IgD-negative memory B cell (primary cell): ENCODE results near the gene SULT1B1. TPM values are rescaled to one million over a fixed set of nuclear protein-coding genes. Genes with fewer than 3 reads are reported as not detected.

Experiments used
- H3K27ac Mint-ChIP-seq, 3 donors: one replicate each; pipeline ENCODE4 v1.8.0; 2020 to 2022; ENCODE audit warnings: mild to moderate bottlenecking in 3 of 3, mixed read lengths in 3 of 3, moderate library complexity in 1 of 3
- H3K27me3 Mint-ChIP-seq: one replicate; pipeline ENCODE4 v1.8.0; 2021; ENCODE audit warnings: mixed read lengths
- H3K36me3 Mint-ChIP-seq: one replicate; pipeline ENCODE4 v1.8.0; 2020; ENCODE audit warnings: mild to moderate bottlenecking, mixed read lengths
- H3K4me1 Mint-ChIP-seq, 3 donors: one replicate each; pipeline ENCODE4 v1.8.0; 2020 to 2022; ENCODE audit warnings: mixed read lengths in 3 of 3, mild to moderate bottlenecking in 1 of 3
- H3K4me3 Mint-ChIP-seq, 4 donors: one replicate each; pipeline ENCODE4 v1.8.0; 2020 to 2022; ENCODE audit warnings: mild to moderate bottlenecking in 4 of 4, mixed read lengths in 4 of 4, moderate library complexity in 3 of 4
- H3K9me3 Mint-ChIP-seq, 3 donors: one replicate each; pipeline ENCODE4 v1.8.0; 2020 to 2021; ENCODE audit warnings: mixed read lengths in 3 of 3, mild to moderate bottlenecking in 1 of 3
- polyA plus RNA-seq: library from polyadenylated mRNA; unstranded; fragments of 300-500 nt; fragmentation: Illumina TruSeq; gene quantifications from one replicate; pipeline ENCODE4 v1.2.3, GENCODE V29; 2021

SULT1B1 gene
- polyA plus RNA-seq, 1 donor from 2014 or later, result 0.31 TPM

GRCh38 chr4:69764311-69764710 lies 3.9 kb upstream of the SULT1B1 start:
- no peaks in the 10 kb centered on the region for H3K4me1 Mint-ChIP-seq
- H3K27ac Mint-ChIP-seq, result no peak overlapping the region
- no peaks in the 10 kb centered on the region for H3K36me3 Mint-ChIP-seq

GRCh38 chr4:69763233-69763632 lies 2.8 kb upstream of the SULT1B1 start:
- Mint-ChIP-seq H3K27ac (no peak overlapping the region), H3K27me3 (peaks cover 2% of the 10 kb centered on the region), H3K4me3 (no peak overlapping the region), H3K36me3 (no peaks in the 10 kb centered on the region), H3K4me1 (no peaks in the 10 kb centered on the region), H3K9me3 (no peaks in the 10 kb centered on the region)

More at GRCh38 chr4:69764311-69764710, 3.9 kb upstream of the SULT1B1 start:
- H3K9me3 Mint-ChIP-seq, result no peaks in the 10 kb centered on the region
- no peak overlapping the region for H3K4me3 Mint-ChIP-seq
- H3K27me3 Mint-ChIP-seq, result peaks cover 2% of the 10 kb centered on the region

GRCh38 chr4:69759189-69759604 lies 1.2 kb downstream of the SULT1B1 start:
- no peaks in the 10 kb centered on the region for H3K4me1 Mint-ChIP-seq
- no peaks in the 10 kb centered on the region for H3K27me3 Mint-ChIP-seq

GRCh38 chr4:69757464-69757863 lies 3.0 kb downstream of the SULT1B1 start:
- Mint-ChIP-seq H3K27ac (no peak overlapping the region), H3K36me3 (peaks cover 2% of the 10 kb centered on the region), H3K4me3 (no peak overlapping the region), H3K4me1 (no peaks in the 10 kb centered on the region), H3K27me3 (no peaks in the 10 kb centered on the region), H3K9me3 (no peaks in the 10 kb centered on the region)

More at GRCh38 chr4:69759189-69759604, 1.2 kb downstream of the SULT1B1 start:
- Mint-ChIP-seq H3K27ac (no peak overlapping the region), H3K36me3 (peaks cover 2% of the 10 kb centered on the region), H3K9me3 (no peaks in the 10 kb centered on the region), H3K4me3 (no peak overlapping the region)

GRCh38 chr4:69754926-69755580 lies 5.4 kb downstream of the SULT1B1 start:
- no peaks in the 10 kb centered on the region for H3K4me1 Mint-ChIP-seq
- H3K36me3 Mint-ChIP-seq, result peaks cover 2% of the 10 kb centered on the region
- no peak overlapping the region for H3K4me3 Mint-ChIP-seq
- no peak overlapping the region for H3K27ac Mint-ChIP-seq
- H3K9me3 Mint-ChIP-seq, result peaks cover 0 to 3% (median 0%) of the 10 kb centered on the region in 3 donors
- H3K27me3 Mint-ChIP-seq, result no peaks in the 10 kb centered on the region

- Mint-ChIP-seq H3K4me1 (no peaks in the 10 kb centered on the region), H3K36me3 (peaks cover 2% of the 10 kb centered on the region), H3K4me3 (no peak overlapping the region), H3K9me3 (peaks cover 0 to 3% (median 0%) of the 10 kb centered on the region in 3 donors), H3K27ac (no peak overlapping the region), H3K27me3 (no peaks in the 10 kb centered on the region)
Measured at GRCh38 chr4:69753686-69754085, 6.7 kb downstream of the SULT1B1 start.

GRCh38 chr4:69750346-69750745 lies 10.1 kb downstream of the SULT1B1 start:
- no peak overlapping the region for H3K4me3 Mint-ChIP-seq
- H3K27ac Mint-ChIP-seq, result no peak overlapping the region
- no peaks in the 10 kb centered on the region for H3K27me3 Mint-ChIP-seq
- H3K9me3 Mint-ChIP-seq, result peaks cover 0 to 3% (median 0%) of the 10 kb centered on the region in 3 donors
- H3K36me3 Mint-ChIP-seq, result no peaks in the 10 kb centered on the region
- H3K4me1 Mint-ChIP-seq, result no peaks in the 10 kb centered on the region

GRCh38 chr4:69749771-69750170 lies 10.6 kb downstream of the SULT1B1 start:
- H3K27ac Mint-ChIP-seq, result no peak overlapping the region
- H3K9me3 Mint-ChIP-seq, result peaks cover 0 to 3% (median 0%) of the 10 kb centered on the region in 3 donors
- H3K4me1 Mint-ChIP-seq, result no peaks in the 10 kb centered on the region
- H3K4me3 Mint-ChIP-seq, result no peak overlapping the region
- H3K27me3 Mint-ChIP-seq, result no peaks in the 10 kb centered on the region
- no peaks in the 10 kb centered on the region for H3K36me3 Mint-ChIP-seq

- no peaks in the 10 kb centered on the region for H3K27me3 Mint-ChIP-seq
- H3K36me3 Mint-ChIP-seq, result peaks cover 2% of the 10 kb centered on the region
- no peak overlapping the region for H3K4me3 Mint-ChIP-seq
- H3K9me3 Mint-ChIP-seq, result peaks cover 0 to 3% (median 0%) of the 10 kb centered on the region in 3 donors
- H3K4me1 Mint-ChIP-seq, result no peaks in the 10 kb centered on the region
- H3K27ac Mint-ChIP-seq, result no peak overlapping the region
Measured at GRCh38 chr4:69748173-69748572, 12.2 kb downstream of the SULT1B1 start.

GRCh38 chr4:69744157-69744478 lies 16.3 kb downstream of the SULT1B1 start:
- peaks cover 2% of the 10 kb centered on the region for H3K36me3 Mint-ChIP-seq
- no peaks in the 10 kb centered on the region for H3K4me1 Mint-ChIP-seq
- no peak overlapping the region for H3K27ac Mint-ChIP-seq
- H3K27me3 Mint-ChIP-seq, result no peaks in the 10 kb centered on the region
- no peak overlapping the region for H3K4me3 Mint-ChIP-seq
- H3K9me3 Mint-ChIP-seq, result peaks cover 0 to 2% (median under 1%) of the 10 kb centered on the region in 3 donors

- Mint-ChIP-seq H3K4me3 (no peak overlapping the region), H3K27me3 (no peaks in the 10 kb centered on the region), H3K4me1 (no peaks in the 10 kb centered on the region), H3K27ac (no peak overlapping the region), H3K9me3 (peaks cover 0 to 6% (median 2%) of the 10 kb centered on the region in 3 donors), H3K36me3 (peaks cover 2% of the 10 kb centered on the region)
Measured at GRCh38 chr4:69743476-69744156, 16.8 kb downstream of the SULT1B1 start.

- no peak overlapping the region for H3K4me3 Mint-ChIP-seq
- H3K4me1 Mint-ChIP-seq, result no peaks in the 10 kb centered on the region
- H3K27ac Mint-ChIP-seq, result no peak overlapping the region
- H3K9me3 Mint-ChIP-seq, result peaks cover 0 to 7% (median 2%) of the 10 kb centered on the region in 3 donors
- peaks cover 2% of the 10 kb centered on the region for H3K36me3 Mint-ChIP-seq
- H3K27me3 Mint-ChIP-seq, result no peaks in the 10 kb centered on the region
Measured at GRCh38 chr4:69742596-69742995, 17.8 kb downstream of the SULT1B1 start.

- no peak overlapping the region for H3K27ac Mint-ChIP-seq
- H3K4me1 Mint-ChIP-seq, result no peaks in the 10 kb centered on the region
- no peaks in the 10 kb centered on the region for H3K36me3 Mint-ChIP-seq
- H3K27me3 Mint-ChIP-seq, result no peaks in the 10 kb centered on the region
- peaks cover 0 to 7% (median 2%) of the 10 kb centered on the region in 3 donors for H3K9me3 Mint-ChIP-seq
- no peak overlapping the region for H3K4me3 Mint-ChIP-seq
Measured at GRCh38 chr4:69738872-69739271, 21.5 kb downstream of the SULT1B1 start.

- Mint-ChIP-seq H3K27me3 (no peaks in the 10 kb centered on the region), H3K9me3 (peaks cover 0 to 7% (median 2%) of the 10 kb centered on the region in 3 donors), H3K27ac (no peak overlapping the region), H3K36me3 (no peaks in the 10 kb centered on the region), H3K4me1 (no peaks in the 10 kb centered on the region), H3K4me3 (no peak overlapping the region)
Measured at GRCh38 chr4:69735119-69735518, 25.3 kb downstream of the SULT1B1 start.

GRCh38 chr4:69731847-69732246 lies 28.6 kb downstream of the SULT1B1 start:
- no peaks in the 10 kb centered on the region for H3K9me3 Mint-ChIP-seq

GRCh38 chr4:69731241-69731640 lies 29.2 kb downstream of the SULT1B1 start:
- H3K9me3 Mint-ChIP-seq, result no peaks in the 10 kb centered on the region
- H3K36me3 Mint-ChIP-seq, result no peaks in the 10 kb centered on the region
- H3K27ac Mint-ChIP-seq, result no peak overlapping the region
- no peaks in the 10 kb centered on the region for H3K4me1 Mint-ChIP-seq
- no peaks in the 10 kb centered on the region for H3K27me3 Mint-ChIP-seq
- H3K4me3 Mint-ChIP-seq, result no peak overlapping the region

More at GRCh38 chr4:69731847-69732246, 28.6 kb downstream of the SULT1B1 start:
- H3K27ac Mint-ChIP-seq, result no peak overlapping the region
- H3K36me3 Mint-ChIP-seq, result no peaks in the 10 kb centered on the region
- H3K4me3 Mint-ChIP-seq, result no peak overlapping the region
- no peaks in the 10 kb centered on the region for H3K27me3 Mint-ChIP-seq
- H3K4me1 Mint-ChIP-seq, result no peaks in the 10 kb centered on the region
